NCI-H2029 treated with DMSO at 0.1 percent for 48 hours (cell line): Measurements from ENCODE around the gene LDLRAD3.
"Not testable (repeated sequence)": the region's sequence is repeated elsewhere in the genome, so short reads cannot be mapped to it uniquely, and the experiment has no call there.

ENCODE experiments used
- DNase-seq: peaks from one replicate; lab custom pipeline; 2025; lab: John Stamatoyannopoulos, UW

The LDLRAD3 gene

GRCh38 chr11:36164506-36165250 is 220.8 kb downstream of the LDLRAD3 start:
- DNase-seq: no peak

GRCh38 chr11:36165621-36166397 is 221.9 kb downstream of the LDLRAD3 start:
- no peak for DNase-seq

GRCh38 chr11:36167073-36167472 is 223.2 kb downstream of the LDLRAD3 start:
- no peak for DNase-seq

DNA sequence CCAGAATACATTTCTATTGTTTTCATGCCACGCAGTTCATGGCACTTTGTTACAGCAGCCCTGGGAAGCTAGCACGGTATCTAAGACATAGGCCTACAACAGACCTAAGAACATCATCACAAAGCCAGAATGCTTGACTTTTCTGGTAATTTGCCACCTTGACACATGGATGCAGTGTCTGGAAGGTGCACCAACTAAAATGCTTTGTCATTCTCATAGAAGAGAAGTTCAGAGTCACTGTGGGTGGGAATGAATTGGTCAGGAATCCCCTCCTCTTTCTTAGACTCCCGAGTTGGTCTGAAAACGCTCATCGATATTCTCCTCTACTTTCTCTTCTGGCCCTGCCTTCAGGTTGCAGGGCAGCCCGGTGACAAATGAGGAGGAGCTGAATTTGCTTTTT is 223.9 kb downstream of the LDLRAD3 start:
- no peak for DNase-seq

DNA sequence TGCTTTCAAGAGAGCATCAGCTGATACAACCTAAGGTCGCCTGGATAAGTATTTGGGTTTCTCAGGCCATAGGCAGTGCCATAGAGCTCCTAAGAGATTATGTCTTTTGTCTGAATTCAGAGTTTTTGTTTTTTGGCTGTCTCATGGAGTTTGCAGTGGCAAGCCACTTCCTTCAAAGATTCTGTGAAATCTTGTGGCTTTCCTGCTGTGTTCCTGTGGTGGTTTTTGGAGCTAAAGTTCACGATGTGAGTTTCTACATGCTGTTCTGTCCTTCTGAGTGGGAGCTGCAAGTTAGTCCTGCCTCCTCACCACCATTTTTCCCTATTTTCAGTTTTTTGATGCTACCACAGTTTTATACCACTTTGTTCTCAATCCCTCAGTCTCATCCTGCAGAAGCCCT is 234.0 kb downstream of the LDLRAD3 start:
- DNase-seq: no peak

- peak; percentile 34 for DNase-seq
These were observed 242.7 kb downstream of the LDLRAD3 start for GRCh38 chr11:36186340-36187175.

DNA sequence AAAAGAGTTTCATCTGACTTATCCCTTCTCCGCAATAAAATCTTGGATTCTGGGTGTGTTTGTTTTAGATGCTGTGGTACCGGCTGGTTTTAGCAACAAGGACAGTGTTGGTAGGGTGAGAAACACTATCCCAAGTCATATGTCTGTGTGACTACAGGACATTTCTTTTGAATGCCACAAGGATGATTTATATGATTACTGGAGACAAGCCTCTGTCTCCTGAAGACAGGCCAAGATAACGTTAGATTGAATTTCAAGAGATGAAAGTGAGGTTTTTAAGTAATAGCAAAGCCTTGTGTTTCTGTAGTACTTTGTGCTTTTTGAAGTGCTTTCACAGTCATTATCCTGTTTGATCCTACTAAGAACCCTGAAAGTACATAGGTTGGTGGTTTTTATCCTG is 243.8 kb downstream of the LDLRAD3 start:
- no peak for DNase-seq

- DNase-seq: not testable (repeated sequence)
These were observed 245.9 kb downstream of the LDLRAD3 start for GRCh38 chr11:36189735-36190134.

- DNase-seq: no peak
These were observed 248.1 kb downstream of the LDLRAD3 start for GRCh38 chr11:36191941-36192340.

GRCh38 chr11:36192425-36193289 is 248.8 kb downstream of the LDLRAD3 start:
- DNase-seq: no peak

- DNase-seq: no peak
These were observed 249.4 kb downstream of the LDLRAD3 start for GRCh38 chr11:36193290-36193619.

- no peak for DNase-seq
These were observed 249.9 kb downstream of the LDLRAD3 start for GRCh38 chr11:36193721-36194120.

- no peak for DNase-seq
These were observed 251.9 kb downstream of the LDLRAD3 start for GRCh38 chr11:36195496-36196354.

DNA sequence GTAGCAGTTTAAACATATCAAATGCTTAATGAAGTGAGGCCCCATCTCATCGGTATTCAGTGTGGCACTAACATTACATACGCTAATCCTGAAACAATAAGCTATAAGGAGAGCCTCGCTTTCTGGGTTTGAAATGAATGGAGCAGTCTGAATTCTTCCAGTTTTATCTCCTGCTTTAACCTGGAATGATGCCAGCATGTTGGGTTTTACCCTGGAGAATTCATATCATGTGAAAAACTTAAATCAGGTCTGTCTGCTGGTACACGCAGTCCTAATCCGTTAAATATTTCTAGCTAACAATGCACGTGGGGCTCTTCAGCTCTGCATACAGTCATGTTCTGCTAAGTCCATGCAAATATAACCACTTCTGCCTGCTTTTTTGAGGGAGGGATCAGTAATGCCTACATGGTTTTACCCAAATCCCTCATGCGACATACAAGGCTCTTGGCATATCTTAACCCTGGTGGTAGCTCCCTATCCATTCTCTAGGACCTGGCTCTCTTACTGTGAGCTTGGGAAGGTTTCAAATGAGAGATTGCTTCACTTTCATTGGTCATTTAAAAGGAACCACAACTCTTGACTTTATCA is 252.6 kb downstream of the LDLRAD3 start:
- DNase-seq: no peak

DNA sequence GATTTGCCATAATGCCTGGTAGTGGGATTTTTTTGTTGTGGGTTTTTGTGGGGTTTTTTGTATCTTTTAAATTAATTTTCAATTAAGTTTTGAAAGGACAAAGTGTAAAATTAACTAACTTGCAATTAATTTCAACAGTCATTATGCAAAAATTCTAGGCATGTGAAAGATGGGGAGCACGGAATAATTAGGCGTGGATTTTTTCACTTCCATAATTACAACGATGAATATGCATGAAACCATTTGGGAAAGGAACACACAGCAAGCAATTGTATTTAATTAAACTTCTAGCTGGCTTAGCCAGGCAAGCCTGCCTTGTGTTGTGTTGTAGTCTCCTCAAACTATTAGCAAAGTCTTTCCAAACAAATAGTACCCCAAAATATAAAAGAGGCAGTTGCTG is 257.5 kb downstream of the LDLRAD3 start:
- DNase-seq: no peak

GRCh38 chr11:36205536-36205935 is 261.7 kb downstream of the LDLRAD3 start:
- no peak for DNase-seq

DNA sequence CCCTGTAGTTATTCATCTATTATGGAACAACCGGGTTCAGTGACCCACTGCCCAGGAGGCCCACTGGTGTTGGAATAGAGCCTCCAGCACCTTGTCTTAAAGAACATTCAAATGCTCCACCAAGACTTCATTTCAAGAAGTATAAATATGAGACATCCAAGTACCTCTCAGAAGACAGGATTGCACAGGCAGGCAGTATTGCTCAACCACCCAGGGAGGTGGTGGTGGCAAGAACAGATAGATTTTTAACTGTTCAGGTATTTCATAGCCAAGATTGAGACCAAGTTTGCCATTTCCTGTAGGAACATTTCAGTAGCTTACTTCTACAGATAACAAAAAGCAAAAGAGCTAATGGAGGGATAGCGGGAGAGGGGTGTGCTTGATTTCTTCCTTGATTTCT is 266.7 kb downstream of the LDLRAD3 start:
- no peak for DNase-seq

DNA sequence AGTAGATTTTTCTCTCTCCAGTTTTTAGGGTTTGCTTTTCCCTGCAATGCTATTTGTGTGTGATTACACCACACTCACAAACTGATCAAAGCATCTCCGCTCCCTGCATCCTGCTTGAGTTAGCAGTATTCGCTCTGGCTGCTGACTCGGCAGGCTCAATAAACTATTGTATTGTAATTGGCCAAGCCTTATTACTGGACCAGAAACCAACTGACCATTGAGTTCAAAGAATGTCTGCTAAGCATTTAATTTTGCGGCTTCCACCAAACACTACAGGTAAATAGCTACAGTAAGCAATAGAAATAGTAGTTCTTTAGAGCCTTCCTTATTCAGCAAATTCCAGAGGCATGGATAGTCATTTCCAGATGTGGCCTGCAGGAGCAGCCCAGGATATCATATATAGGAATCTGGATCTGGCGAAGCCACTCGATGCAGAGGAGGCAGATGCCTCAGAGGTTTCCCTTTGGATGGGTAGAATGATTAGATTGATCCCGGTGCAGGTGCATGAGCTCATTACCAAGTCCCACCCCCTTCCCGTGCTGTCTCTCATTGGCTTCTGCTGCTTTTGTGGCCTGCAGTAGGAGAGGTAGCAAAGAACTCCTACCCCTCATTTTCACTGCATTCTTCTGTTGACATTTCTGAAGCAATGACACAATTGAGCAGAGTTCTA is 268.0 kb downstream of the LDLRAD3 start:
- DNase-seq: no peak

GRCh38 chr11:36212564-36213392 is 268.9 kb downstream of the LDLRAD3 start:
- DNase-seq: no peak
